CD4-positive, CD25-positive, alpha-beta regulatory T cell (primary cell): ENCODE measurements around the gene GTSF1L. TPM values are rescaled to one million over a fixed set of nuclear protein-coding genes. Genes with fewer than 3 reads are reported as not detected.

Experiments used
- ATAC-seq, 2 donors: fragments of 150-1000 bp; cut with Tn5 transposase; one replicate each; pipeline ENCODE4 v1.10.0; 2021; ENCODE audit warnings: low read depth in 2 of 2, moderate number of reproducible peaks in 2 of 2, moderate library complexity in 1 of 2
- DNase-seq, 3 donors: peaks; one replicate each; pipeline versions ENCODE4 v3.0.0 to v3.0.0-alpha.2; 2012 to 2022; ENCODE audit warnings: mixed read lengths in 1 of 3
- H3K27ac ChIP-seq: one replicate; pipeline ENCODE4 v1.7.0; 2013; ENCODE audit warnings: mild to moderate bottlenecking, low read length; ENCODE audit not compliant: insufficient read depth, poor library complexity, severe bottlenecking
- H3K27me3 ChIP-seq: one replicate; pipeline ENCODE4 v1.7.0; 2013; ENCODE audit warnings: low read length; ENCODE audit not compliant: control insufficient read depth, insufficient read depth
- H3K36me3 ChIP-seq: one replicate; pipeline ENCODE4 v1.7.0; 2013; ENCODE audit warnings: mild to moderate bottlenecking, low read length, moderate library complexity; ENCODE audit not compliant: control insufficient read depth, insufficient read depth
- H3K4me1 ChIP-seq: 2 replicates; pipeline ENCODE4 v1.7.0; 2013; ENCODE audit warnings: mild to moderate bottlenecking, low read length; ENCODE audit not compliant: insufficient read depth, control insufficient read depth, poor library complexity, severe bottlenecking
- H3K4me3 ChIP-seq: one replicate; pipeline ENCODE4 v1.7.0; 2013; ENCODE audit warnings: low read depth, mild to moderate bottlenecking, low read length, moderate library complexity
- H3K9me3 ChIP-seq, 2 experiments: 1 replicate in 1 of 2; 2 replicates in 1 of 2; pipeline ENCODE4 v1.7.0; 2013; ENCODE audit warnings: low read length in 2 of 2, mild to moderate bottlenecking in 1 of 2, moderate library complexity in 1 of 2; ENCODE audit not compliant: control insufficient read depth in 2 of 2
- H3K27ac Mint-ChIP-seq, 3 donors: one replicate each; pipeline ENCODE4 v1.8.0; 2020 to 2022; ENCODE audit warnings: mild to moderate bottlenecking in 3 of 3, mixed read lengths in 3 of 3, moderate library complexity in 2 of 3
- H3K27me3 Mint-ChIP-seq: one replicate; pipeline ENCODE4 v1.8.0; 2022; ENCODE audit warnings: mild to moderate bottlenecking, mixed read lengths
- H3K36me3 Mint-ChIP-seq: one replicate; pipeline ENCODE4 v1.8.0; 2020; ENCODE audit warnings: mixed read lengths
- H3K4me1 Mint-ChIP-seq, 4 donors: one replicate each; pipeline ENCODE4 v1.8.0; 2020 to 2022; ENCODE audit warnings: mixed read lengths in 4 of 4, mild to moderate bottlenecking in 1 of 4
- H3K4me3 Mint-ChIP-seq, 4 donors: one replicate each; pipeline ENCODE4 v1.8.0; 2020 to 2022; ENCODE audit warnings: mild to moderate bottlenecking in 4 of 4, mixed read lengths in 4 of 4, moderate library complexity in 3 of 4
- H3K9me3 Mint-ChIP-seq, 7 donors: one replicate each; pipeline ENCODE4 v1.8.0; 2020 to 2022; ENCODE audit warnings: mixed read lengths in 7 of 7, mild to moderate bottlenecking in 3 of 7, moderate library complexity in 2 of 7
- polyA plus RNA-seq, 4 donors: library from polyadenylated mRNA; unstranded; fragments of 300-500 nt; fragmentation: Illumina TruSeq; gene quantifications; one replicate each; pipeline ENCODE4 v1.2.3, GENCODE V29; 2021
- total RNA-seq: library from RNA; stranded (reverse); gene quantifications from one replicate; pipeline ENCODE4 v1.2.3, GENCODE V29; 2022

Gene GTSF1L
- total and polyA plus RNA-seq, 5 donors from 2014 or later, result 0.98 to 3.0 (median 1.4) TPM

- H3K27ac ChIP-seq, result no peak overlapping the region
- peaks cover 0 to 25% (median 8%) of the 10 kb centered on the region in 4 donors for H3K4me1 Mint-ChIP-seq
- ATAC-seq (no peak), DNase-seq (no peak)
- H3K4me3 ChIP-seq, result no peak overlapping the region
- no peaks in the 10 kb centered on the region for H3K36me3 Mint-ChIP-seq
- H3K4me1 ChIP-seq, result peaks cover 11% of the 10 kb centered on the region
- H3K27ac Mint-ChIP-seq, result peak overlapping the region in 2 of 3 donors; percentile 42 to 71
- H3K9me3 ChIP-seq, result no peaks in the 10 kb centered on the region
- no peak overlapping the region for H3K4me3 Mint-ChIP-seq
- no peaks in the 10 kb centered on the region for H3K27me3 Mint-ChIP-seq
- no peaks in the 10 kb centered on the region for H3K27me3 ChIP-seq
- H3K36me3 ChIP-seq, result no peaks in the 10 kb centered on the region
- no peaks in the 10 kb centered on the region for H3K9me3 Mint-ChIP-seq
These were observed 44.4 kb downstream of the GTSF1L start for GRCh38 chr20:43682446-43682845.

- Mint-ChIP-seq H3K36me3 (no peaks in the 10 kb centered on the region), H3K9me3 (no peaks in the 10 kb centered on the region), H3K27me3 (no peaks in the 10 kb centered on the region), H3K4me1 (peaks cover 0 to 25% (median 8%) of the 10 kb centered on the region in 4 donors), H3K27ac (peak overlapping the region; percentile 28 to 71 (median 42)), H3K4me3 (peak overlapping the region in 2 of 4 donors; percentile 20 to 29)
- H3K4me1 ChIP-seq, result peaks cover 11% of the 10 kb centered on the region
- peak in 1 of 3 donors; percentile 47 for DNase-seq
- no peak overlapping the region for H3K27ac ChIP-seq
- H3K4me3 ChIP-seq, result peak overlapping the region; percentile 15
- no peaks in the 10 kb centered on the region for H3K27me3 ChIP-seq
- no peaks in the 10 kb centered on the region for H3K36me3 ChIP-seq
- peak; percentile 50 to 70 for ATAC-seq
- H3K9me3 ChIP-seq, result no peaks in the 10 kb centered on the region
These were observed 44.8 kb downstream of the GTSF1L start for GRCh38 chr20:43681991-43682410.

GRCh38 chr20:43681468-43681942 is 45.3 kb downstream of the GTSF1L start:
- Histone ChIP-seq H3K27me3 (no peaks in the 10 kb centered on the region), H3K9me3 (no peaks in the 10 kb centered on the region), H3K4me3 (peak overlapping the region; percentile 15), H3K27ac (no peak overlapping the region), H3K4me1 (peaks cover 11% of the 10 kb centered on the region), H3K36me3 (no peaks in the 10 kb centered on the region)
- ATAC-seq, result peak; percentile 31 to 43
- Mint-ChIP-seq H3K27me3 (no peaks in the 10 kb centered on the region), H3K36me3 (no peaks in the 10 kb centered on the region), H3K4me3 (peak overlapping the region in 2 of 4 donors; percentile 20 to 39), H3K27ac (peak overlapping the region; percentile 28 to 84 (median 71)), H3K9me3 (no peaks in the 10 kb centered on the region), H3K4me1 (peaks cover 0 to 25% (median 8%) of the 10 kb centered on the region in 4 donors)
- peak in 1 of 3 donors; percentile 30 for DNase-seq

- H3K36me3 ChIP-seq, result no peaks in the 10 kb centered on the region
- no peak overlapping the region for H3K4me3 Mint-ChIP-seq
- no peak overlapping the region for H3K4me3 ChIP-seq
- peaks cover 0 to 20% (median 8%) of the 10 kb centered on the region in 4 donors for H3K4me1 Mint-ChIP-seq
- H3K9me3 Mint-ChIP-seq, result peaks cover 0 to 3% (median 0%) of the 10 kb centered on the region in 7 donors
- H3K27me3 Mint-ChIP-seq, result no peaks in the 10 kb centered on the region
- H3K4me1 ChIP-seq, result peaks cover 11% of the 10 kb centered on the region
- no peak overlapping the region for H3K27ac ChIP-seq
- peak overlapping the region in 2 of 3 donors; percentile 71 to 84 for H3K27ac Mint-ChIP-seq
- no peaks in the 10 kb centered on the region for H3K27me3 ChIP-seq
- ATAC-seq, result no peak
- H3K36me3 Mint-ChIP-seq, result peaks cover 3% of the 10 kb centered on the region
- H3K9me3 ChIP-seq, result no peaks in the 10 kb centered on the region
- DNase-seq, result no peak
These were observed 45.8 kb downstream of the GTSF1L start for GRCh38 chr20:43680981-43681380.

- H3K4me1 ChIP-seq, result peaks cover under 1% of the 10 kb centered on the region
- Mint-ChIP-seq H3K27ac (peak overlapping the region in 1 of 3 donors; percentile 67), H3K27me3 (no peaks in the 10 kb centered on the region), H3K9me3 (peaks cover 0 to 11% (median 0%) of the 10 kb centered on the region in 7 donors), H3K4me3 (peak overlapping the region in 1 of 4 donors; percentile 84), H3K36me3 (peaks cover 3% of the 10 kb centered on the region), H3K4me1 (peaks cover 0 to 10% (median 2%) of the 10 kb centered on the region in 4 donors)
- no peak overlapping the region for H3K27ac ChIP-seq
- H3K9me3 ChIP-seq, result no peaks in the 10 kb centered on the region
- H3K4me3 ChIP-seq, result no peak overlapping the region
- DNase-seq (no peak), ATAC-seq (no peak)
- no peaks in the 10 kb centered on the region for H3K36me3 ChIP-seq
- H3K27me3 ChIP-seq, result no peaks in the 10 kb centered on the region
These were observed 50.4 kb downstream of the GTSF1L start for GRCh38 chr20:43676368-43676767.

Other genes starting within 250 kb of the GTSF1L start
- gene L3MBTL1, start 219.3 kb downstream of the GTSF1L start, total RNA-seq, result 17.2 TPM
- gene L3MBTL1, start 219.3 kb downstream of the GTSF1L start, polyA plus RNA-seq, result 1 to 10 TPM; 1.0 to 2.8 (median 1.5) TPM
- 1.7 TPM for gene SGK2, start 168.0 kb downstream of the GTSF1L start, total RNA-seq
- gene SGK2, start 168.0 kb downstream of the GTSF1L start, polyA plus RNA-seq, result not detected
- 13.1 TPM for gene IFT52, start 136.1 kb downstream of the GTSF1L start, total RNA-seq
- 10 to 100 TPM; 24.0 to 34.1 (median 27.9) TPM for gene IFT52, start 136.1 kb downstream of the GTSF1L start, polyA plus RNA-seq
- gene MYBL2, start 59.9 kb downstream of the GTSF1L start, total RNA-seq, result 2.7 TPM
- 1 to 10 TPM; 1.6 to 4.3 (median 3.2) TPM for gene MYBL2, start 59.9 kb downstream of the GTSF1L start, polyA plus RNA-seq
- 9.2 TPM for gene TOX2, start 187.8 kb upstream of the GTSF1L start, total RNA-seq
- gene TOX2, start 187.8 kb upstream of the GTSF1L start, polyA plus RNA-seq, result 1 to 10 TPM; 2.0 to 5.6 (median 2.8) TPM